Transverse colon (tissue), 4 donors: ENCODE data around the gene SPATA24.

Experiments used
- CTCF ChIP-seq, 5 experiments: fragments of 200-600 bp in 3 of 5; fragments of 450-650 bp in 2 of 5; sonication (generic) in 3 of 5; IDR thresholded peaks; 1 replicate in 2 of 5; 2 replicates in 3 of 5; pipeline ENCODE4 v1.5.1; 2016 to 2017; ENCODE audit warnings: antibody characterized with exemption in 5 of 5, inconsistent platforms in 3 of 5, mild to moderate bottlenecking in 2 of 5, moderate library complexity in 1 of 5
- POLR2A ChIP-seq: fragments of 450-650 bp; IDR thresholded peaks from one replicate; pipeline ENCODE4 v1.6.1; 2016; ENCODE audit warnings: antibody characterized with exemption, mild to moderate bottlenecking, moderate library complexity
- POLR2AphosphoS5 ChIP-seq, 3 donors: sonication (generic); formaldehyde crosslinking; IDR thresholded peaks; one replicate each; pipeline ENCODE4 v1.6.1; 2016; ENCODE audit warnings: antibody characterized with exemption in 3 of 3

- no peak for TF ChIP-seq CTCF (IDR thresholded peaks at IDR 0.05)
- TF ChIP-seq POLR2AphosphoS5 (IDR thresholded peaks at IDR 0.05) = no peak
- TF ChIP-seq POLR2A = no peak
Measured at GRCh38 chr5:139407517-139407916, 3.6 kb upstream of the SPATA24 start.
